Osteoblast (primary cell): Measurements from ENCODE around the gene UNC45A. TPM values are rescaled to one million over a fixed set of nuclear protein-coding genes. Genes with fewer than 3 reads are reported as not detected.

Source experiments
- DNase-seq: peaks from one replicate; pipeline ENCODE4 v3.0.0; 2011; ENCODE audit warnings: low spot score, mixed read lengths; ENCODE audit not compliant: insufficient read length; ENCODE audit errors: missing footprints
- H2AFZ ChIP-seq: 2 replicates; pipeline ENCODE4 v1.6.0; 2011; ENCODE audit warnings: mild to moderate bottlenecking, low read length
- H3K27ac ChIP-seq: 2 replicates; pipeline ENCODE4 v1.5.1; 2011; ENCODE audit warnings: mild to moderate bottlenecking, low read depth, low read length, moderate library complexity
- H3K27me3 ChIP-seq: 2 replicates; pipeline ENCODE4 v1.6.0; 2012; ENCODE audit warnings: mild to moderate bottlenecking, control low read depth, inconsistent platforms, low read length, moderate library complexity; ENCODE audit not compliant: insufficient read depth
- H3K36me3 ChIP-seq: 2 replicates; pipeline ENCODE4 v1.5.1; 2011; ENCODE audit warnings: mild to moderate bottlenecking, low read length, control low read depth, moderate library complexity; ENCODE audit not compliant: insufficient read depth
- H3K4me1 ChIP-seq: 2 replicates; pipeline ENCODE4 v1.5.1; 2011; ENCODE audit warnings: mild to moderate bottlenecking, low read length, control low read depth, moderate library complexity; ENCODE audit not compliant: insufficient read depth
- H3K4me2 ChIP-seq: 2 replicates; pipeline ENCODE4 v1.6.0; 2011; ENCODE audit warnings: mild to moderate bottlenecking, low read length; ENCODE audit not compliant: insufficient read depth
- H3K4me3 ChIP-seq: fragments of 200-600 bp; sonication (generic); 3 replicates; pipeline ENCODE4 v1.5.1; 2012; ENCODE audit warnings: mild to moderate bottlenecking, low read length, inconsistent platforms; ENCODE audit not compliant: insufficient read depth
- H3K79me2 ChIP-seq: 2 replicates; pipeline ENCODE4 v1.6.0; 2012; ENCODE audit warnings: mild to moderate bottlenecking, low read length, control low read depth, inconsistent platforms; ENCODE audit not compliant: insufficient read depth
- H3K9me3 ChIP-seq: 2 replicates; pipeline ENCODE4 v1.5.1; 2011; ENCODE audit warnings: low read depth, low read length, control low read depth
- H4K20me1 ChIP-seq: 2 replicates; pipeline ENCODE4 v1.6.0; 2012; ENCODE audit warnings: mild to moderate bottlenecking, low read length, control low read depth; ENCODE audit not compliant: insufficient read depth
- CTCF ChIP-seq: IDR thresholded peaks from 2 replicates; pipeline ENCODE4 v1.5.1; 2011; ENCODE audit warnings: mild to moderate bottlenecking, low read depth, low read length, moderate library complexity; ENCODE audit errors: extremely low read depth
- total RNA-seq: library from RNA; depleted of rRNA; stranded (reverse); fragments of >200 nt; gene quantifications from 2 replicates; pipeline ENCODE4 v1.2.3, GENCODE V29; 2012

UNC45A gene
- total RNA-seq, 1 donor, result 74.9 TPM

- Histone ChIP-seq H4K20me1 (peaks cover 3% of the 10 kb centered on the region), H3K79me2 (no peaks in the 10 kb centered on the region), H2AFZ (peak overlapping the region; percentile 89), H3K4me3 (peak overlapping the region; percentile 78), H3K9me3 (no peaks in the 10 kb centered on the region), H3K4me1 (peaks cover 7% of the 10 kb centered on the region), H3K4me2 (peak overlapping the region; percentile 63), H3K27ac (no peak overlapping the region), H3K27me3 (no peaks in the 10 kb centered on the region), H3K36me3 (peaks cover 5% of the 10 kb centered on the region)
- peak; percentile 10 for DNase-seq
- no peak for TF ChIP-seq CTCF
Observed at GRCh38 chr15:90901175-90902039, 33.7 kb upstream of the UNC45A start.

GRCh38 chr15:90902040-90902839, 32.8 kb upstream of the UNC45A start:
- H3K36me3 ChIP-seq, result peaks cover 12% of the 10 kb centered on the region
- peak overlapping the region; percentile 63 for H3K4me2 ChIP-seq
- no peaks in the 10 kb centered on the region for H3K79me2 ChIP-seq
- no peaks in the 10 kb centered on the region for H3K9me3 ChIP-seq
- peaks cover 3% of the 10 kb centered on the region for H4K20me1 ChIP-seq
- TF ChIP-seq CTCF, result peak; percentile 67
- H2AFZ ChIP-seq, result peak overlapping the region; percentile 89
- DNase-seq, result peak; percentile 100
- H3K27ac ChIP-seq, result peak overlapping the region; percentile 44
- H3K27me3 ChIP-seq, result no peaks in the 10 kb centered on the region
- peak overlapping the region; percentile 78 for H3K4me3 ChIP-seq
- H3K4me1 ChIP-seq, result peaks cover 7% of the 10 kb centered on the region

DNA sequence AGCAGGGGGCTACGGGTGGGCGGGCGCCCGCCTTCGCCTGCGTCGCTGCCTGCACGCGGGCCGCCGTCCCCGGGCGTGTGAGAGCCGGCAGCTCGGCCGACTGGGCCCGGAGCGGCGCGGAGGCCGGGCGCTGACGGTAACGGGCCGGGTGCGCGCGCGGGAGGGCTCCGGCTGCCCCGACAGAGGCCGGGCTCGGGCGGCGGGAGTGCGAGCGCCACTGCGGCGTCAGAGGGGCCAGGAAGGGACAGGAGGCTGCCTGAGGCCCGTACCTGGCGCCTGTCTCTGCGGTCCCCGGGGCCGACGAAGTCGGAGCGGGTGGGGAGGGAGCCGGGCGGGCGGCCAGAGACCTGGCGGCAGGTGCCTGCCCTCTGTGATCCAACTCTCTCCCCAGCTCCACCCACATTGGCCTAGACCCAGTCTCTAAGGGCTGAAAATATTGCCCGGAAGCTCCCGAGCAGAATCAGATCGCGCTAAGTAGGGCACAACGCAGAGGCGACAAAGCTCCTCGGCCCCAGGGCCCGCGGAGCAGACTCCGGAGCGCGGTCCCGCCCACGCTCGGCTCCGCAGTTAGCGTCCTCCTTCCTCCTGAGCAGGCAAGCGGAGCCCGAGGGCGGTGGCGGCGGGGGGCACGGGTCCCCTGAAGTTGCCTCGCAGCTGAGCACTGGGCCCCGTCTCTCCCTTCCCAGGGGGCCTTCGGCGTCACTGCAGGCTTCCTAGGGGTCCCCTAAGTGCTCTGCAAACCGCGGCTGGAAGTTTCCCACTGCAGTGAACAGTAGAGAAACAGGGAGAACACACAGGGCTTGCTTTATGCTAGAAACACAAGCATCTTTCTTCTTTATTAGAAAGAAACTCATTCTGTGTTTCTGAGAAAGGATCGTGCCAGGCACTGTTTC, 32.0 kb upstream of the UNC45A start, which contains the start of gene MAN2A2:
Gene MAN2A2, plus strand, starts transcription at position 463 of the 893 bp plus-strand sequence. CDS start 906 bp downstream, outside the sequence.
- Histone ChIP-seq H3K4me2 (peak within 1 kb of the TSS; percentile 85), H3K27me3 (no peaks in the 10 kb centered on the region), H3K4me3 (peak within 1 kb of the TSS; percentile 78), H3K4me1 (peaks cover 7% of the 10 kb centered on the region), H4K20me1 (peaks cover 3% of the 10 kb centered on the region), H3K27ac (peak within 1 kb of the TSS; percentile 48), H2AFZ (peak within 1 kb of the TSS; percentile 89), H3K79me2 (no peaks in the 10 kb centered on the region), H3K9me3 (no peaks in the 10 kb centered on the region), H3K36me3 (peaks cover 12% of the 10 kb centered on the region)
- TF ChIP-seq CTCF, result no peak
- DNase-seq, result peak; percentile 97
